ES-I3 (cell line): ENCODE data around the gene ING5.

Experiments used
- H3K36me3 ChIP-seq: 2 replicates; pipeline ENCODE4 v1.6.1; 2013; ENCODE audit warnings: mild to moderate bottlenecking, low read length, control low read depth, moderate library complexity; ENCODE audit not compliant: insufficient read depth
- H3K4me1 ChIP-seq: 2 replicates; pipeline ENCODE4 v1.6.1; 2013; ENCODE audit warnings: mild to moderate bottlenecking, control low read depth, low read length; ENCODE audit not compliant: insufficient read depth
- H3K9ac ChIP-seq: 2 replicates; pipeline ENCODE4 v1.6.1; 2013; ENCODE audit warnings: low read depth, mild to moderate bottlenecking, low read length, moderate library complexity
- H3K9me3 ChIP-seq: 2 replicates; pipeline ENCODE4 v1.6.1; 2013; ENCODE audit warnings: mild to moderate bottlenecking, low read length, moderate library complexity; ENCODE audit not compliant: control insufficient read depth, insufficient read depth

The ING5 gene

DNA sequence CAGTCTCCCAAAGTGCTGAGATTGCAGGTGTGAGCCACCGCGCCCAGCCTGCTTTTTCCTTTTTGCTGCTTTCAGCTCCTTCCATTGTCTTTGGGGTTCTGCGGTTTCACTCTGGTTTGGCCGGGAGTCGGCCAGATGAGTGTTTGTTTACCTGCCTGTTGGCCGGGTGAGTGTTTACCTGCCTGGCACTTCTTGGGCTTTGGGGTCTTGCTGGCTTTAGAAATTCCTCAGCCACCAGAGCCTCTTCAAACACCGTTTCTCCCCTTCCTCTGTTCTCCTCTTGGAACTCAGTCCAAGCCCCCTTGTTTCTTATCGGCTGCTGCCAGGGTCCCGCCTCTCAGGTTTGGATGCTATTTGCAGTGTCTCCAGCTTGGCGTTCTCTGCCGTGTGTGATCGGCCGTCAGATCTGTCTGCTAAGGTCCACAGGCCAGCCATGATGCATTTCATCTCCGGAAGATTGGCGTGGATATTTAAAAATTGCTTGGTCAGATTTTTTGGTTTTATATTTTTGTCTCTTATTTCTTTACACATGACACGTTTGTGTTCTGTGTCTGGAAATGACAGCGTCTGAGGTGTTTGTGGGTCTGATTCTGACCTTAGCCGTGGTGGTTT, 60.6 kb downstream of the ING5 start:
- no peak overlapping the region for H3K9ac ChIP-seq
- H3K9me3 ChIP-seq: 0 out of 2 replicates have a peak, but pooled peaks cover 3% of the 10 kb centered on the region

DNA sequence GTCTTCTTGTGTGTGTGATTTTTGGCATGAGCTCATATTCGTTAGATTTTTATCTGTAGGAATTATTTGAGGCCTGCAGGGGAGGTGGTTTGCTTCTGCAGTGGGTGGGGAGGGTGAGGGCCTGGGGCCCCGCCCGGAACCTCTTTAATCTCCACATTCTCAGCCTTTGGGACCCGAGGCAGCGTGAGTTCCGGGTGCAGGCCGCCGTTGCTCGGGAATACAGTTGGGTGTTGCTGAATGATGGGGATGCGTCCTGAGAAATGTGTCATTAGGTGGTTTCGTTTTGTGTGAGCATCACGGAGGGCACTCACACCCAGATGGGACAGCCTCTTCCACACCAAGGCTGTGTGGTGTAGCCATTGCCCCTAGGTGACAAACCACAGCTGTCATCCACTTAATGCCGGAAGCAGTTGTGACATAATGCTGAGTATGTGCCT, 61.1 kb downstream of the ING5 start:
- Histone ChIP-seq H3K9me3 (0 out of 2 replicates have a peak, but pooled peaks cover 3% of the 10 kb centered on the region), H3K9ac (no peak overlapping the region), H3K4me1 (no peaks in the 10 kb centered on the region), H3K36me3 (no peaks in the 10 kb centered on the region)

More for the DNA sequence above, 60.6 kb downstream of the ING5 start:
- Histone ChIP-seq H3K36me3 (no peaks in the 10 kb centered on the region; the same call in 1 of the 2 replicates), H3K4me1 (no peaks in the 10 kb centered on the region)

DNA sequence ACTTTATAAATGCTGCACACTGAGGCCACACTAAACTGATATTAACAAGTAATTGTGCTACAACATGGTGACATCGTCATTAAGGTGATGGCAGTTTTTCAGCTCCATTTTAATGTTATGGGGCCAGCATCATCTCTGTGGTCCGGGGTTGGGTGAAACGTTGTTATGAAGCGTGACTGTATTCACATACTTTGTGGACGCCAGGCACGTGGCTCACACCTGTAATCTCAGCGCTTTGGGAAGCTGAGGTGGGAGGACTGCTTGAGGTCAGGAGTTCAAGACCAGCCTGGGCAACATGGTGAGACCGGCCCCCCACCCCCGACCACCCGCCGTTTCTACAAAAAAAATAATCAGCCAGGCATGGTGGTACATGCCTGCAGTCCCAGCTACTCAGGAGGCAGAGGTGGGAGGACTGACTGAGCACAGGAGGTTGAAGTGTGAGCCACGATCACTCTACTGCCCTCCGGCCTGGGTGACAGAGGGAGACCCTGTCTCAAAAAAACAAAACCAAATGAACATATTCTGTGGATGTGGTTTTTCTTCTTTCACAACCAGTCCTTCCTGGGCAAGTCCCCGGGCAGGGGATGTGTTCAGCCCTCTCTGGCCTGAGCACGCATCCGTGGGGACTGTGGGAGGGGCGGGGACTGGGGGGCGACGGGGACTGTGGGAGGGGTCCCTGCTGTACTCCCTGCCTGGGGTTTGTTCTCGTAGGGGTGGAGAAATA, 61.9 kb downstream of the ING5 start:
- Histone ChIP-seq H3K9ac (no peak overlapping the region), H3K9me3 (0 out of 2 replicates have a peak, but pooled peaks cover 3% of the 10 kb centered on the region), H3K4me1 (no peaks in the 10 kb centered on the region), H3K36me3 (no peaks in the 10 kb centered on the region)

DNA sequence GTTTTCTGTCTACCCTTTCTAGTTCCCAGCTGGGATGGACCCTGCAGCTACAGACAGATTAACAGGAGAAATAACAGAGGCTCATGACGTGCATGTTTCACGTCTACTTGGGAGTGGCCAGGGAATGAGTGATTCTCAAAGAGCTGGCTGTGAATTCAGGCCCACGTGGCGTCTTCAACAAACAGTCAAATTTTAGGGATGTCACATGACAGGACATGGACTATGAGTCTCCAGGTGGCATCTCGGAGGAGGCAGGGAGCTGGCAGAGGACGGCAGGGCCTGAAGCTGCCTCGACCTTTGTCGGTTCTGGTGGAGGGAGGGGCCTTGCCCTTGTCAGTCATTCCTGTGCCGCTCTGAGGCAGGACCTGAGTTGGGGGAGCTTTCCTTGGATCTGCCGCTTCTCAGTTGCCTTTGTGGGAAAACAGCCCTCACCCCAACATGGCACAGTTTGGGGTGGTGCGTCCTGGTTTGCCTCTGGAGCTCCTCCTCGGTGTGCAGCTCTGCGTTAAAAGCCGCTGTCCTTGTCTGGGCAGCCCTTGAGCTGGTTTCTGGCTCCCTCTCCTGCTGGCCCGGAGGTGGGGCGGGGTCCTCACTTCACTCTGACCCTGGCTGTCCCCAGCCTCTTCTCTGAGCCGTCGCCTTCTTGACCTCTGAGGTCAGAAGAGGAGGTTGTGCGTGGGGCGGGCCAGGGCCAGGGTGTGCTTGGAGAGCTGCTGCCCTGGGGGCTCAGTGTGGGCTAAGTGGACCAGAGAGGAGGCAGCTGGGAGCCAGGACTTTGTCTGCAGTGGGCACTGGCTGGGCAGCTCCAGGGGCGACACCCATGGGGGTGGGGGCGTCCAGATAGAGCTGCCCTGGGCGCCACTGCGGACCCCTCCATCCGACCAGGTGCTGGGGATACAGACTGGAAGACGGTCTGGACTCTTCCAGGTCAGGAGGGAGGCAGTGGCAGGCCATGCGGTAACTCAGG, 62.7 kb downstream of the ING5 start:
- Histone ChIP-seq H3K9me3 (0 out of 2 replicates have a peak, but pooled peaks cover 3% of the 10 kb centered on the region), H3K4me1 (no peaks in the 10 kb centered on the region), H3K9ac (no peak overlapping the region), H3K36me3 (no peaks in the 10 kb centered on the region)

DNA sequence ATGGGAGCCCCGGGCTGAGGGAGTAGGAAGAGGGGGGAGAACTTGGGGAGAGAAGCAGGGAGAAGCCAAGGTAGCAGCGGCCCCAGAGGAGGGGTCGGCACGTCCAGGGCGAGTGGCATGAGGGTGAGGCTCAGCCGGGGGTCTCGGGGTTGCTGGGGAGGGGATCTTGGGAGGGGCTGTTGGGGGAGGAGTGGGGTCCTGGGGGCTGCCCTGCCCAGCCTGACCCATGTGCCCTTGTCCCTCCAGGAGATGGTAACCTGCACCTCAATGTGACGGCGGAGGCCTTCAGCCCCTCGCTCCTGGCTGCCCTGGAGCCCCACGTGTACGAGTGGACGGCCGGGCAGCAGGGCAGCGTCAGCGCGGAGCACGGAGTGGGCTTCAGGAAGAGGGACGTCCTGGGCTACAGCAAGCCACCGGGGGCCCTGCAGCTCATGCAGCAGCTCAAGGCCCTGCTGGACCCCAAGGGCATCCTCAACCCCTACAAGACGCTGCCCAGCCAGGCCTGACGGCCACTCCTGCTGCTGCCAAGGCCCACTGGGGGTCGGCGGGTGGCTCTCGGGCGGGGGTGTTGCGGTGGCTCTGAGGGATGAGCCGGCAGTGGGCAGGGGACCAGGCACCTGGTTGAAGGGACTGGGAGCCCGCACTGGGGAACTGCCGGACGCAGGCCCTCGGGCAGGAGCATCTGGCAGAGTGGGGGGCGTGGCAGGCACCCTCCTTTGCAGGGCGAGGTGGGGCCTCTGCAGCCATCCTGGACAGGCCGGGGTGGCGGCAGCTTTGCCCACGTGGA, 65.8 kb downstream of the ING5 start:
- Histone ChIP-seq H3K9me3 (no peaks in the 10 kb centered on the region), H3K9ac (no peak overlapping the region), H3K36me3 (no peaks in the 10 kb centered on the region), H3K4me1 (peaks cover 11% of the 10 kb centered on the region; the same call in 1 of the 2 replicates)

DNA sequence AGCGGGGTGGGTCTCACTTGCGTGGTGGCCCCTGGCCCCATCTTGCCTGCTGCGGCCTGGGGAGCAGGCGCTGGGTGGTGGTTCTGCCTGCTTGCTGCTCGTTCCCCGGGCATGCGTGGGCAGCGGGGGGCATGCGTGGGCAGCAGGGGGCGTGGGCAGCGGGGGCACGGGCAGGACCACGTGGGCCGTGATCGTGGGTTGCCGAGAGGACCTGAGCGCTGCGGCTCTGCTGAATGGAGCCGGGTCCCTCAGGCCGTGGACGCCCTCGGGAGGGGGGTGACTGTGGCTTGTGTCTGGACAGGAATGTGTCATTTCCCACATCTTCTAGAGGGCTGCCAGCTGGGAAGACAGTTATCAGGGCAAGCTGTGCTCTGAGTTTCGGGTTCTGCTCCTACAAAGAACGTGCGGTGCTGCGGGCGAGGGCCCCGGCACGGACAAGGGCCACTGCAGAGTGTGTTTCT, 66.4 kb downstream of the ING5 start:
- Histone ChIP-seq H3K36me3 (no peaks in the 10 kb centered on the region), H3K9ac (no peak overlapping the region), H3K9me3 (no peaks in the 10 kb centered on the region), H3K4me1 (peaks cover 11% of the 10 kb centered on the region; the same call in 1 of the 2 replicates)

DNA sequence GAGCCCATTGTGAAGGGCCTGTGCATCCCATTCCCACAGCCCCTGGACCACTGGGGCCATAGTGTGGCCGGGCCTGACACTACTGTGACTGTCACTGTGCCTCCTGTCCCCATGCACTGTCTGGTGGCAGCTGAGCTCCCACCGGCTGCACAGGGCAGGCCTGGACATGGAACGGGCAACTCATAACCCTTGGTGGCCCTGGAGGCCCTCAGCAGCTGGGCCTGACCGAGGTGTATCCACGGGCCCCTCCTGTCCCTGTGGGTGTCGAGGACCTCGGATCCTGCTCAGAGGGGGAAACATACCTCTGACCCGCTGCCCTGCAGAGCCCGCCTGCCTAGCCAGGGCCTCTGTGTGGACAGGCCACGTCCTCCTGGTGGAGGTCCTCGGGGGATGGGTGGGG, 67.0 kb downstream of the ING5 start:
- H3K36me3 ChIP-seq: no peaks in the 10 kb centered on the region
- no peak overlapping the region for H3K9ac ChIP-seq
- no peaks in the 10 kb centered on the region for H3K9me3 ChIP-seq
- peaks cover 11% of the 10 kb centered on the region; the same call in 1 of the 2 replicates for H3K4me1 ChIP-seq

DNA sequence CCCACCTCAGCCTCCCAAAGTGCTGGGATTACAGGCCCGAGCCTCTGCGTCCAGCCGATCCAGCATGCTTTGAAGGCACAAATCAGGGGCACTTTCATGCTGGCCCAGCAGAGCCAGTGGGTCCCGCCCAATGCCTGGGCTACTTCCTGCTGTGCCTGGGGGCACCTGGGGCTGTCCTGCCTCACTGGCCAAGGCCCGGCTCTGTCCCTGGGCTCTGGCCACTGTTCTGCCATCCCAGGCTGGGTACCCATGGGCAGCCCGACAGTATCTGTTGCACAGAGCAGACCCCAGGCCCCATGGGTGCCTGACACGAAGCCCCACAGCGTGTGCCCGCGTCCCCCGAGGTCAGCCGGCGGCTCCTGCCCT, 68.0 kb downstream of the ING5 start:
- Histone ChIP-seq H3K9me3 (no peaks in the 10 kb centered on the region), H3K4me1 (peaks cover 11% of the 10 kb centered on the region; the same call in 1 of the 2 replicates), H3K9ac (no peak overlapping the region)

DNA sequence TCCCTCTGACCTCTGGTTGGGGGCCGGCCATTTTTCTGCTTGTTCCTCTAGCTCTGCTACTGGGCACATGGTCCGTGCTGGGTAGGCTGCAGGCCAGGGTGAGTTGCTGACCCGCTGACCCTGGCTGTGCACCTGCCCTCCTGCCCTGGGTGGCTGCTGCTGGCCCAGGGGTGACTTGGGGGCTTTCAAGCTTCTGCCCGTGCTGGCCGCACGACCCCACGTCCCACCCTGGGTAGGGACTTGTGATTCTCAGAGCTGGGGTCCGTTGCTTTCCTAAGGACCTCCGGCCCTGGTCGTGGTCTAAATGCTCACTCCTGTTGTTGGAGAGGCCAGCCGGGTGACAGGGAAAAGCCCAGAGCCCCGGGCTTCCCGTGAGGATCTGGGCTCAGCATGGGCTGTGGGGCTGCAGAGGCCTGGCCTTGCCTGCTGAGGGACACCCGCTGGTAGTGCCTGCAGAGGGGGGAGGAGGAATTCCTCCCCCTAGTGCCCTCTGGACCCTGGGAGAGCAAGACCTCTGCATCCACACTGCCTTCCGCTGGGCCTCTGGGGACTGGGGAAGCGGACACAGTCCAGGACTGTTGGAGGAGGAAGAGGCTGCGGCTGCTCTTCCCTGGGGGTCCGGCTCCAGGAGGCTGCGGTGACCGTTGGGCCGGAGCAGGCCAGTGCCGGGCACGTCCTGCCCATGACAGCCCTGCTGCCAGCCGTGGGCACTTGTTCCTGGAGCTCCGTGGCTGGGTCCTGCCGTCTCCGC, 68.5 kb downstream of the ING5 start:
- Histone ChIP-seq H3K9ac (no peak overlapping the region), H3K4me1 (peaks cover 11% of the 10 kb centered on the region; the same call in 1 of the 2 replicates)

More for the DNA sequence above, 68.0 kb downstream of the ING5 start:
- H3K36me3 ChIP-seq: no peaks in the 10 kb centered on the region

DNA sequence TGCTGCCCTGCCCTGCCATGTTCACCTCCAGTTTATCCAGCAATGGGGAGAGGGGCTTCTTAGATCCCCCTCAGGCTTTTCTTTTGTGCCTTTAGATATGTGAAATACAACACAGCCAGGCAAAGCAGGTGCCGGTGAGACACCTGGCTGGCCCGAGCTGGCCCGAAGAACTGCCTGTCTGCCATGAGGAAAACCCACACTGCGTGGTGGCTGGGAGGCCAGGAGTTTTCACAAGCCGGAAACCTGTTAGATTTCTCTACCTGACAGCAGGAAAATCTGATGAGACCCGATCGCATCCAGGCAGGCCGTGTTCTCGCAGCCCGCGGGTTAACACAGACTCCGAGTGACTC, 69.1 kb downstream of the ING5 start:
- Histone ChIP-seq H3K9ac (no peak overlapping the region), H3K4me1 (peaks cover 11% of the 10 kb centered on the region; the same call in 1 of the 2 replicates), H3K9me3 (no peaks in the 10 kb centered on the region)

More for the DNA sequence above, 68.5 kb downstream of the ING5 start:
- no peaks in the 10 kb centered on the region for H3K9me3 ChIP-seq
- H3K36me3 ChIP-seq: no peaks in the 10 kb centered on the region

DNA sequence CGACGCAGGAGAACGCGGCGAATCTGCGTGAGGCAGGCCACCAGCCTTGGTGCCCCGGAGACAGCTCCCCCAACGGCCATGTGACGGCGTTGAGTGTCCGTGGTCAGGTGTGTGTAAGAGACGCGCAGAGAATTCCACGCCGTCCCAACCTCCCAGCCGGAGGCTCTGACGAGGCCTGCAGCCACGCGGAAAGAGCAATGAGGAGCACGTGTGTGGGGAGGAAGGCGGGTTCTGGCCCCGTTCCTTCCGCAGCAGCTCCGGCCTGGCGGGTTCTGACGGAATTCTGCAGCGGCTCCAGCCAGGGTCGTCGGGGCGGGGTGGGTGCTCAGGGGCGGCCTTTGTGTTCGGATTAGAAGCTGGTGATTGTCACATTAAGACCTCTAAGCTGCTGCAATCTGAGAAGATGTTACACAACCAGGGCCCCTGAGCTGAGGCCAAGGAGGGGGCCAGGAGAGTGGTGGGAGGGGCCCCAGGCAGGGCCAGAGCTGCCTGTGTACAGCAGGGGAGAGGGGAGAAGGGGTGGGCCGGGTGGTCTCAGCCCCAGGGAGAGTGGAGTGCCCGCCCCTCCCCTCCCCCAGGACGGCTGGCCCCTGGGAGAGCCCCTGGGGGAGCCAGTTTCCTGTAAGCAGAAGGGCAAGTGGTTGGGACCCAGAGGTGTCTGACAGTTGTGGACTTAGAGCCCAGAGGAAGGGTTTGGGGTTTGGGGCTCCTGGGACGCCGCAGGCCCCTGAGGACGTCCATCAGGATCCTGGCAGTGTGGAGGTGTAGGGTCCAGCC, 69.6 kb downstream of the ING5 start:
- Histone ChIP-seq H3K9me3 (no peaks in the 10 kb centered on the region), H3K4me1 (peaks cover 15% of the 10 kb centered on the region; the same call in 1 of the 2 replicates), H3K9ac (no peak overlapping the region), H3K36me3 (no peaks in the 10 kb centered on the region)

More for the DNA sequence above, 69.1 kb downstream of the ING5 start:
- H3K36me3 ChIP-seq: no peaks in the 10 kb centered on the region

DNA sequence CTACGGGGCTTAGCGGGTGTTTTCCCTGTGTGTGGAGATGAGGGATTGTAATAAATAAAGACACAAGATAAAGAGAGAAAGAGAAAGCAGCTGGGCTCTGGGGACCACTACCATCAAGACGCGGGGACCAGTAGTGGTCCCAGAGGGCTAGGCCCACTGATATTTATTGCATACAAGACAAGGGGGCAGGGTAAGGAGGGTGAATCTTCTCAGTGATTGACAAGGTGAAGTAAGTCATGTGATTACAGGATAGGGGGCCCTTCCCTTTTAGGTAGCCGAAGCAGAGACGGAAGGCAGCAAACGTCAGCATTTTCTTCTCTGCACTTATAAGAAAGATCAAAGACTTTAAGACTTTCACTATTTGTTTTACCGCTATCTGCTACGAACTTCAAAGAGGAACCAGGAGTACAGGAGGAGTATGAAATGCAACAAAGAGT, 70.2 kb downstream of the ING5 start:
- no peaks in the 10 kb centered on the region for H3K9me3 ChIP-seq
- H3K9ac ChIP-seq: no peak overlapping the region
- no peaks in the 10 kb centered on the region for H3K36me3 ChIP-seq
- H3K4me1 ChIP-seq: peaks cover 19% of the 10 kb centered on the region; the same call in 1 of the 2 replicates
